Measurements from ENCODE around the gene HJV.

GRCh38 chr1:146012703-146013558 lies 8.6 kb downstream of the HJV start:
- TF ChIP-seq POLR2A (IDR thresholded peaks at IDR 0.05; ENCODE audit: low read depth, low read length), result no peak
- no peak for TF ChIP-seq TAF1 (IDR thresholded peaks at IDR 0.05; ENCODE audit: low read depth, low read length)

All from GM12891 (cell line).